Stimulated activated CD8-positive, alpha-beta memory T cell treated with anti-CD3 and anti-CD28 coated beads, Interleukin-12 subunit alpha, Interleukin-12 subunit beta, amount 100 ng/mL, for 1 hour (primary cell): ENCODE data around the gene CFHR1.
"Not testable (repeated sequence)": the region's sequence is repeated elsewhere in the genome, so short reads cannot be mapped to it uniquely, and the experiment has no call there.

Experiments used
- DNase-seq: peaks from one replicate; pipeline ENCODE4 v3.0.0-alpha.2; 2020; ENCODE audit warnings: low read depth

CFHR1 gene

GRCh38 chr1:196819531-196819930 lies at the start of gene CFHR1:
CFHR1 (plus strand) TSS chr1:196819731; CDS start chr1:196819845, 114 bp downstream.
- not testable (repeated sequence) for DNase-seq

GRCh38 chr1:196769823-196770222 lies 49.7 kb upstream of the CFHR1 start:
- not testable (repeated sequence) for DNase-seq

- no peak for DNase-seq
Observed at GRCh38 chr1:196773713-196774112, 45.8 kb upstream of the CFHR1 start.

- no peak for DNase-seq
Observed at GRCh38 chr1:196774175-196774574, 45.4 kb upstream of the CFHR1 start.

- DNase-seq, result no peak
Observed at GRCh38 chr1:196774603-196775002, 44.9 kb upstream of the CFHR1 start, which contains the start of gene CFHR3. CFHR3 (plus strand) TSS chr1:196774840; CDS start chr1:196774887, 47 bp downstream.

GRCh38 chr1:196777603-196778002 lies 41.9 kb upstream of the CFHR1 start:
- no peak for DNase-seq

GRCh38 chr1:196779093-196779492 lies 40.4 kb upstream of the CFHR1 start:
- no peak for DNase-seq

GRCh38 chr1:196791252-196791651 lies 28.3 kb upstream of the CFHR1 start:
- DNase-seq, result not testable (repeated sequence)

GRCh38 chr1:196794103-196794502 lies 25.4 kb upstream of the CFHR1 start:
- not testable (repeated sequence) for DNase-seq

GRCh38 chr1:196797891-196798290 lies 21.6 kb upstream of the CFHR1 start:
- no peak for DNase-seq

GRCh38 chr1:196801920-196802319 lies 17.6 kb upstream of the CFHR1 start:
- DNase-seq, result not testable (repeated sequence)

- no peak for DNase-seq
Observed at GRCh38 chr1:196808529-196809235, 10.8 kb upstream of the CFHR1 start.

- not testable (repeated sequence) for DNase-seq
Observed at GRCh38 chr1:196817442-196817841, 2.1 kb upstream of the CFHR1 start.

- not testable (repeated sequence) for DNase-seq
Observed at GRCh38 chr1:196827860-196828259, 8.3 kb downstream of the CFHR1 start.

- not testable (repeated sequence) for DNase-seq
Observed at GRCh38 chr1:196849613-196850492, 30.3 kb downstream of the CFHR1 start.

GRCh38 chr1:196856053-196856452 lies 36.5 kb downstream of the CFHR1 start:
- no peak for DNase-seq

- no peak for DNase-seq
Observed at GRCh38 chr1:196857188-196857587, 37.7 kb downstream of the CFHR1 start.

GRCh38 chr1:196858811-196859210 lies 39.3 kb downstream of the CFHR1 start:
- no peak for DNase-seq

GRCh38 chr1:196860323-196860884 lies 40.9 kb downstream of the CFHR1 start:
- DNase-seq, result no peak

GRCh38 chr1:196861429-196861828 lies 41.9 kb downstream of the CFHR1 start:
- DNase-seq, result no peak

GRCh38 chr1:196866974-196867373 lies 47.4 kb downstream of the CFHR1 start:
- no peak for DNase-seq

- no peak for DNase-seq
Observed at GRCh38 chr1:196873385-196873784, 53.9 kb downstream of the CFHR1 start.

- DNase-seq, result no peak
Observed at GRCh38 chr1:196875935-196876334, 56.4 kb downstream of the CFHR1 start.
